Mucosa of stomach (tissue), 1 donor: ENCODE results near the gene ETF1.

Source experiments
- H3K27me3 ChIP-seq: one replicate; pipeline ENCODE4 v1.7.0; 2013; ENCODE audit warnings: mild to moderate bottlenecking, low read length; ENCODE audit not compliant: control insufficient read depth, insufficient read depth
- H3K36me3 ChIP-seq: one replicate; pipeline ENCODE4 v1.7.0; 2013; ENCODE audit warnings: low read length; ENCODE audit not compliant: control insufficient read depth, insufficient read depth
- H3K4me1 ChIP-seq: one replicate; pipeline ENCODE4 v1.7.0; 2013; ENCODE audit warnings: mild to moderate bottlenecking, low read length; ENCODE audit not compliant: control insufficient read depth, insufficient read depth
- H3K4me3 ChIP-seq: one replicate; pipeline ENCODE4 v1.7.0; 2013; ENCODE audit warnings: low read length
- H3K9ac ChIP-seq: one replicate; pipeline ENCODE4 v1.7.0; 2013; ENCODE audit warnings: mild to moderate bottlenecking, low read length, moderate library complexity
- H3K9me3 ChIP-seq: one replicate; pipeline ENCODE4 v1.7.0; 2013; ENCODE audit warnings: mild to moderate bottlenecking, low read length, moderate library complexity; ENCODE audit not compliant: control insufficient read depth
- donor health status: Pancreatic carcinoma.

Gene ETF1

DNA sequence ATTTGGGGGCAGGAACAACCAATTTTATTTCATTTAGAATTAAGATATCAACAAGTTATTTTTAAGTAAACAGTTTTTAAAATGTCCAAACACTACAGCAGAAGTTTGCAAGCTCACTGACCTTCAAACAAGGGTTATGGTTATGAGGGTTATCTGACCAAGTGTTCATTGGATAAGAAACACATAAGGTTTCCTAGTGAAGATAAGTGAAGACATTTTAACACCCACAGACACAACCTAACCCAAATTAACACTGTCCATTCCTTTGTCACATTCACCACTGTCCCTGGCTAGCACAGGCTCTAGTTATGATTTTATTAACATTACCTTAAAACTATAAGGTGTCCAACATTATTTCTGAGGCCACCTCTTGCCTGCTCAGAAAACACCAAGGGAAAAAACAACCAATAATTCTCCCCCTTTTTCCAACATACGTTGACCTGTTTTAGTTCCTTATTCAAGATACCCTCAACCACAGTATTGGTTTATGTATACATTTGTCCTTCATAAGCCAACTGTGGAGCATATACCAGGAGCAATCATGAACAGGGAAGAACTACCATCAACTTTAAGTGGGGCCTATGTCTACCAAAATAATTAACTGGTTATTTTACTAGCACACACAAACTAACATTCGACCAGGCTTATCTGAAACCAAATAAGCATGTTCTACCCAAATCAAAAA lies 4.0 kb downstream of the ETF1 start:
- Histone ChIP-seq H3K4me3 (no peak overlapping the region), H3K9me3 (no peaks in the 10 kb centered on the region), H3K4me1 (peaks cover 19% of the 10 kb centered on the region), H3K36me3 (no peaks in the 10 kb centered on the region), H3K9ac (no peak overlapping the region), H3K27me3 (no peaks in the 10 kb centered on the region)

DNA sequence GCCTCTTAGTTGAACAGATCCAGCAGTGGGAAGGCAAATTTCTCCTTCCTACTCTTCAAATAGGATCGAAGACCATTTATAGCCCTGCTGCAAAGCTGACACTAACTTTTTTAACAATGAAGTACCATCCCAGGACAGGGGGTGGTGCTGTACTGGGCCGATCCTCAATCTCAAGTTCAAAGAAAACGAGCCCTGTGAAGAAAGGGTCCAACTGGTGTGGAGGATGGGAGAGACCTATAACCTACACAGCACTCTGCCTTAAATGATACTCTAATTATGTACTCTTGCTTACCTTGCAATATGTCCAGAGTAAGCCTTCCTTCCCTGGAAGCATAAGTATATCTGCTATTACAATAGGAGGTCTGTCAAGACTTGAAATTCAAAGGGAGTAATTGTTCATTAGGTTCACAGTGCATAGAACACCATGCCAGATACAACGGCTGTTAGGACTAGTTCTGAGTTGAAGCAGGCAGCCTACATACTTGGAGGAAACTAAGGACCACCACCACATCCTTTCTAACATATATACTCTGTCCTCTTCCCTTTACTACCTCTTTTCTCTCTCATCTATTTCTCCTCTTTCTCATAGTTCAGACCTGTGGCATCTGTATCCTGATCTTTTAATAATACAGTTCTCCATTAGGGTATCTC lies 6.2 kb downstream of the ETF1 start:
- H3K9ac ChIP-seq = no peak overlapping the region
- H3K27me3 ChIP-seq = no peaks in the 10 kb centered on the region
- H3K4me1 ChIP-seq = peaks cover 19% of the 10 kb centered on the region
- no peaks in the 10 kb centered on the region for H3K9me3 ChIP-seq
- H3K4me3 ChIP-seq = no peak overlapping the region
- H3K36me3 ChIP-seq = no peaks in the 10 kb centered on the region

- Histone ChIP-seq H3K9ac (no peak overlapping the region), H3K27me3 (no peaks in the 10 kb centered on the region), H3K4me1 (peaks cover 13% of the 10 kb centered on the region), H3K9me3 (no peaks in the 10 kb centered on the region), H3K4me3 (no peak overlapping the region), H3K36me3 (no peaks in the 10 kb centered on the region)
Observed at GRCh38 chr5:138536215-138536614, 6.8 kb downstream of the ETF1 start.

DNA sequence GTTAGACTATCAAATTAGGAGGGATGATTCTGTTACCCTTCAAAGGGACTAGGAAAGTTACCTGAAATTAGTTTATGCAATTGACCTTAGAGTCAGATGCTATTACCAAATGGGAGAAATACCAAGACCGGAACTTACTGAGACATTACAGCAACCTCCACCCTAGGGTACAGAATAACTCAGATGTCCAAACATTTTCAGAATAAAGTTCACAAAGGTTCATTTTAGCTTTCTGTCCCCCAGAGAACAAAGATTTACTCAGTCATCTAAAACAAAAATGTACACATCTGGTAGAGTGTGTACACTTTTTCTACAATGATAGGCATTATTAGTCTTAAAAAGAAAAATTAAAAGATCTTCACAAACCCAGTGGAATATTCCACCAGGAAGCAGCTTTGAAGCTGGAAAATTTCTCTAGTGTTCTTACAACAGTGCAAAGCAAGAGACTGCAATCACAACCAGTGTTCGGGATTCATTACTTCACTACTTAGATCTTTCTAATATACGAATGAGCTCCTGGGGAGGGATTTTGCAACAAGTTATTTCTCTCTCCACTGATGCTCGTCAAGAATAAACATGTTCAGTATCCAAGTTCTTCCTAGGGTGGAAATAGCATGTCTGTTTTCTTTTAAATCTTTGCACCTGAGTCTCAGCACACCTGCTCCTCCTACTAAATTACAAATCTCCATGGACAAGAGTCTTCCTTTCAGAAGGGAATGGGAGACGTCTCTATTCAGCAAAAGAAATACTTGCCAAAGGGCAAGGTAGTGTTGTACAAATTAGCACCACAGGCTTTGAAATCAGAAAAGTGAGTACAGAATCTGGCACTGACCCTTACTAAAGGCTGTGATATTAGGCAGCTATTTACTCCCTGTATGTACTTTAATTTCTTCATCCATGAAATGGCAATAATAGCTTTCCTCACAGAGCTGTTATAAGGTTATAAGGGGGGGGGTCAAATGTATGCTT lies 8.8 kb downstream of the ETF1 start:
- Histone ChIP-seq H3K36me3 (no peaks in the 10 kb centered on the region), H3K27me3 (no peaks in the 10 kb centered on the region), H3K9ac (no peak overlapping the region), H3K4me1 (peaks cover 4% of the 10 kb centered on the region), H3K4me3 (no peak overlapping the region), H3K9me3 (no peaks in the 10 kb centered on the region)

DNA sequence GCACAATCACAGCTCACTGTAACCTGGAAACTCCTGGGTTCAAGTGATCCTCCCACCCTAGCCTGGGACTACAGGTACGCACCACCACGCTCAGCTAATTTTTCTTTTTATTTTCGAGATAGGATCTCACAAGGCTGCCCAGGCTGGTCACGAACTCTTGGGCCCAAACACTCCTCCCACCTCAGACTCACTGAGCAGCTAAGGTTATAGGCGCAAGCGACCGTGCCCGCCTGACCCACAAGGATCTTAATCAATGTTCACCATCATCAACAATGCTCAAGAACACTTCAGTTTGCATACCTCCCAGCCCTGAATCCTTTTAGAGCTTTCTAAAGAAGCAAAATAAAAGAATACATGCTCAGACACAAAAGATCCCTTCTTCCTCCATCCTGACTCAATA lies 13.2 kb downstream of the ETF1 start:
- Histone ChIP-seq H3K9me3 (no peaks in the 10 kb centered on the region), H3K4me1 (peaks cover 4% of the 10 kb centered on the region), H3K9ac (no peak overlapping the region), H3K4me3 (no peak overlapping the region), H3K36me3 (no peaks in the 10 kb centered on the region), H3K27me3 (no peaks in the 10 kb centered on the region)

- H3K9me3 ChIP-seq = no peaks in the 10 kb centered on the region
- H3K27me3 ChIP-seq = no peaks in the 10 kb centered on the region
- H3K4me1 ChIP-seq = peaks cover 4% of the 10 kb centered on the region
- no peak overlapping the region for H3K4me3 ChIP-seq
- no peaks in the 10 kb centered on the region for H3K36me3 ChIP-seq
- H3K9ac ChIP-seq = no peak overlapping the region
Observed at GRCh38 chr5:138528744-138529469, 14.1 kb downstream of the ETF1 start.

DNA sequence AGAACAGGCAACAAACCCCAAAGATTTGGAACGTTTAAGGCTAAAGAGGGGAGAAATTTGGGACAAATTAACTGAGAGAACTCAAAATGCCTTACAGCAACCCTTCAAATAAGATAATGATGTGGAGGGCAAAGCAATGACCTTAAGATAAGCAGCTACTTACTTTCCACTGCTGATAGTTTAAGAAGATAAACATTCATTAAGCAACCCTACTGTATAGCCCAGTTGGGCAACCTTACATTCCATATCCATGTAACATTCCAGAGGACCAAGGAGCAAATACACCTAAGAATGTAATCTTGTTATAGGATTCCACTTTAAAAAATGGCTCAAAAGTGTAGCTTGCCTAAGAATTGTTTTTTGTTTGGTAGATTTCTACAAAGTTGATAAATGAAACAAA lies 14.8 kb downstream of the ETF1 start:
- Histone ChIP-seq H3K27me3 (no peaks in the 10 kb centered on the region), H3K4me3 (no peak overlapping the region), H3K36me3 (no peaks in the 10 kb centered on the region), H3K4me1 (peaks cover 4% of the 10 kb centered on the region), H3K9ac (no peak overlapping the region), H3K9me3 (no peaks in the 10 kb centered on the region)

DNA sequence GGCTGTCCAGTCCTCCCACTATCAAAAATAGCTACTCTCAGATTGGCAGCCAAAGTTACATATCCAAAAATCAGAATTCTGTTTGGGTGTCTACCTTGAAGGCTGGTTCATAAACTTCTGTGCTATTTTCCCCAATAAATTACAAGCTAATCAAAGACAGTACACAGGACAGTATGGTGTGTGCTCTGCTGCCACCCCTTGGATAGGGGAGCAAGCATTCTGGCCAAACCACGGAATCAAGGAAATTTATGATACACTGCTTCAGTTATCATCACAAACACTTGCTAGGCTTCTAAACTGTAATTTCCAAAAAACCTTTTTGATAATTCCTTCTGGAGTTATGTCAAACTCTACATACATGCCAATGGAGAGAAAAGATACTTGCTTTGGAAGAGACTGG lies 15.9 kb downstream of the ETF1 start:
- H3K36me3 ChIP-seq = no peaks in the 10 kb centered on the region

DNA sequence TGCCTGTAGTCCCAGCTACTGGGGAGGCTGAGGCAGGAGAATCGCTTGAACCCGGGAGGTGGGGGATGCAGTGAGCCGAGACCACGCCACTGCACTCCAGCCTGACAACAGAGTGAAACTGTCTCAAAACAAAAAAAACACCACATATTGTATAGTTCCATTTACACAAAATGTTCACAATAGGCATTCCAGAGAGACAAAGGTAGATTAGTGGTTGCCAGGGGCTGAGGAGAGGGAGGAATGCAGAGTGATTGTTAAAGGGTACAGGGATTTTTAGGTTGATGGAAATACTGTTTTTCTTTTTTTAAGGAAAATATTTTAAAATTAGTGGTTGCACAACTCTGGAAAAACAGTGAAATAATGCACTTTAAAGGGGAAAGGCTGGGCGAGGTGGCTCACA lies 19.6 kb downstream of the ETF1 start:
- H3K4me3 ChIP-seq = no peak overlapping the region
- no peaks in the 10 kb centered on the region for H3K27me3 ChIP-seq
- H3K9me3 ChIP-seq = no peaks in the 10 kb centered on the region
- H3K36me3 ChIP-seq = no peaks in the 10 kb centered on the region
- peaks cover 3% of the 10 kb centered on the region for H3K4me1 ChIP-seq
- no peak overlapping the region for H3K9ac ChIP-seq

More for the DNA sequence above, 15.9 kb downstream of the ETF1 start:
- Histone ChIP-seq H3K9ac (no peak overlapping the region), H3K9me3 (no peaks in the 10 kb centered on the region), H3K4me3 (no peak overlapping the region), H3K27me3 (no peaks in the 10 kb centered on the region), H3K4me1 (peaks cover 4% of the 10 kb centered on the region)

DNA sequence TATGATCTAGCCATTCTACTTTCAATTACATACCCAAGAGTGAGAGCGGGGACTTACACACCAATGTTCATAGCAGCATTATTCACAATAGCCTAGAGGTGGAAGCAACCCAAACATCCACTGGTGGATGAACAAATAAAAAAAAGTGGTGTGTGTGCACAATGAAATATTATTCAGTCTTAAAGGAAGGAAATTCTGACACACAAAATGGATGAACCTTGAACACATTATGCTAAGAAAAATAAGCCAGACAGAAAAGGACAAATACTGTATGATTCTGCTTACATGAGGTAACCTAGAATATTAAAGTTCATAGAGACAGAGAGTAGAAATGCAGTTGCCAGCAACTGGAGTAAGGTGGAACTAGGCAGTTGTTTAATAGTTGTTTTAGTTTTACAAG lies 22.1 kb downstream of the ETF1 start:
- no peak overlapping the region for H3K9ac ChIP-seq
- no peaks in the 10 kb centered on the region for H3K36me3 ChIP-seq
- H3K4me3 ChIP-seq = no peak overlapping the region
- no peaks in the 10 kb centered on the region for H3K9me3 ChIP-seq
- no peaks in the 10 kb centered on the region for H3K27me3 ChIP-seq
- H3K4me1 ChIP-seq = no peaks in the 10 kb centered on the region

DNA sequence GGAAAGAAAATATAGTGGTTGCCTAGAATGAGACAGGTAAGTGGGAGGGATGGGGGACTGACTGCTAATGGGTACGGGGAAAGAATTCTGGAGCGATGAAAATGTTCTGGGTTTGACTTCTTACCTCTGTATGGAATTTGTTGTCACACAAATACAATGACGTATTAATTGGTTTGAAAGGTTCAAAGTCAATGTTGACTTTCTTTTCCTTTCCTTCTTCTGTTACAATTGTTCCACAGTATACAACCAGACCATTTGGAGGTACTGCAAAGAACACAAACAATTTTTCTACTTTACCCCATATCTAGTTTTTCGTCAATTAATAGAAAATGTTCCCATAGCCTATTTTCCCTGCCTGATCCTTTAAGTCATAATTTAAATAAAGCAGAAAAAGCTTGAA lies 25.6 kb downstream of the ETF1 start:
- no peak overlapping the region for H3K4me3 ChIP-seq
- no peaks in the 10 kb centered on the region for H3K4me1 ChIP-seq
- no peaks in the 10 kb centered on the region for H3K27me3 ChIP-seq
- H3K9me3 ChIP-seq = no peaks in the 10 kb centered on the region
- peaks cover 7% of the 10 kb centered on the region for H3K36me3 ChIP-seq
- H3K9ac ChIP-seq = no peak overlapping the region
